GM19397 (cell line): ENCODE measurements around the gene FAM131C.
"Not testable (repeated sequence)": the region's sequence is repeated elsewhere in the genome, so short reads cannot be mapped to it uniquely, and the experiment has no call there.

ENCODE experiments used
- ATAC-seq: cut with Tn5 transposase; IDR thresholded peaks from one replicate; pipeline ENCODE4 v1.9.1; 2021; ENCODE audit warnings: mild to moderate bottlenecking, moderate library complexity; ENCODE audit not compliant: unreplicated experiment

Gene FAM131C

GRCh38 chr1:16042096-16042495 is 31.4 kb downstream of the FAM131C start:
- no peak for ATAC-seq

GRCh38 chr1:16041200-16041599 is 32.3 kb downstream of the FAM131C start:
- ATAC-seq, result no peak

- ATAC-seq, result not testable (repeated sequence)
Observed at GRCh38 chr1:16039871-16040270, 33.6 kb downstream of the FAM131C start.

- ATAC-seq, result no peak
Observed at GRCh38 chr1:16038620-16038912, 34.9 kb downstream of the FAM131C start.

- ATAC-seq, result not testable (repeated sequence)
Observed at GRCh38 chr1:16036461-16036860, 37.0 kb downstream of the FAM131C start.

- ATAC-seq, result not testable (repeated sequence)
Observed at GRCh38 chr1:16033103-16033632, 40.3 kb downstream of the FAM131C start.

- ATAC-seq, result no peak
Observed at GRCh38 chr1:16032388-16033102, 40.9 kb downstream of the FAM131C start.

- ATAC-seq, result no peak
Observed at GRCh38 chr1:16031551-16031950, 41.9 kb downstream of the FAM131C start.

GRCh38 chr1:16029288-16029687 is 44.2 kb downstream of the FAM131C start:
- no peak for ATAC-seq

- not testable (repeated sequence) for ATAC-seq
Observed at GRCh38 chr1:16029003-16029268, 44.5 kb downstream of the FAM131C start.

GRCh38 chr1:16028237-16029002 is 45.0 kb downstream of the FAM131C start:
- ATAC-seq, result no peak

- no peak for ATAC-seq
Observed at GRCh38 chr1:16026723-16027484, 46.5 kb downstream of the FAM131C start.

- not testable (repeated sequence) for ATAC-seq
Observed at GRCh38 chr1:16026302-16026701, 47.1 kb downstream of the FAM131C start.

- no peak for ATAC-seq
Observed at GRCh38 chr1:16023050-16023653, 50.3 kb downstream of the FAM131C start.

- ATAC-seq, result no peak
Observed at GRCh38 chr1:16022393-16022792, 51.1 kb downstream of the FAM131C start.

- no peak for ATAC-seq
Observed at GRCh38 chr1:16021681-16022080, 51.8 kb downstream of the FAM131C start, which contains the start of gene CLCNKA. CLCNKA (plus strand) TSS chr1:16022036; CDS start chr1:16022620, 584 bp downstream.

GRCh38 chr1:16020878-16021277 is 52.6 kb downstream of the FAM131C start:
- ATAC-seq, result not testable (repeated sequence)

GRCh38 chr1:16020325-16020724 is 53.1 kb downstream of the FAM131C start:
- ATAC-seq, result no peak

GRCh38 chr1:16019644-16020277 is 53.7 kb downstream of the FAM131C start:
- no peak for ATAC-seq

- no peak for ATAC-seq
Observed at GRCh38 chr1:16018749-16019643, 54.5 kb downstream of the FAM131C start.
